Measurements from ENCODE around the gene GLP1R. TPM values are rescaled to one million over a fixed set of nuclear protein-coding genes. Genes with fewer than 3 reads are reported as not detected.

GLP1R gene
- total and polyA plus RNA-seq, 2 donors (not counting 1 experiment from before 2014, with no cell fraction given), result not detected

DNA sequence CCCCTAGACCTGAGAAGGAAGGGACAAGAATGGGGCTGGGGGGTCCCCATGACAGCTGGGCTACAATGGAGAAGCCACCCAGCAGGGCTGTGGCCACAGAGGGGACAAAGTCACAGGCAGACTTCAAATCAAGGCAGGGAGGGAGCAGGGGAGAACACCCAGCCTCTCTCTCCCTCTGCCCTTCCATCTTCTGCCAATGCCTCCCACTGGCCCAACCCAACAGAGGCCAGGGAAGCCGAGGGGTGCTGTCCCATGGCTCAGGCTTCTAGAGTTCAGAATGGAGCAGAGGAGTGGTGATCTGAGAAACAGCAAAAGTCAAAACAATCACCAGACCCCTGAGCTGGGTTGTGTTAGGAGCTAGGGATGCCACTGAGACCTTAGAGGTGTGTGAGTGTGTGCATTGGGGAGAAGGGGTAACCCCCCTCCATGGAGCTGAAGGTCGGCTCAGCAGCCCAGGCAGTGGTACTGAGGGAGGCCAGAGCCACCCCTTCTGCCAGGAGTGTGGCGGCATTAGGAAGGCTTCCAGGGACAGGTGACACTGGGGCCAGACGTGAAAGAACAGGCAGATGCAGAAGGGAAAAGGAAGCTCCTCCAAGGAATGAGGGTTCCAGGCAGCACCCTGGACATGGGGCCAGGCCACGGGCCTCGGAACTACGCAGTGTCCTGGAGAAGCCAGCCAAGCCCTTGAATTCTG, 12.0 kb downstream of the GLP1R start:
- DNase-seq, result no peak
- Mint-ChIP-seq H3K9me3 (ENCODE audit: insufficient read depth) (no peaks in the 10 kb centered on the region), H3K4me3 (no peak overlapping the region), H3K4me1 (no peaks in the 10 kb centered on the region), H3K27me3 (peaks cover 44% of the 10 kb centered on the region), H3K27ac (no peak overlapping the region)
- Histone ChIP-seq H2AFZ (ENCODE audit: insufficient read depth, low read depth, low read length, poor library complexity, severe bottlenecking) (no peak overlapping the region), H3K4me2 (replicated peaks; ENCODE audit: low read depth, low read length, poor library complexity, severe bottlenecking) (no peak overlapping the region), H3K4me1 (ENCODE audit: control insufficient read depth in 2 of 2, insufficient read depth in 2 of 2, low read length in 2 of 2) (no peaks in the 10 kb centered on the region), H3K9me3 (ENCODE audit: control extremely low read depth in 1 of 3, control insufficient read depth in 2 of 3, insufficient read depth in 1 of 3, low read length in 2 of 3) (no peaks in the 10 kb centered on the region), H3K27ac (ENCODE audit: low read length in 2 of 2) (no peak overlapping the region), H3K27me3 (replicated peaks in 1 of 4; ENCODE audit: control extremely low read depth in 1 of 4, control insufficient read depth in 3 of 4, insufficient read depth in 4 of 4, low read length in 3 of 4) (peaks cover 0 to 4% (median 0%) of the 10 kb centered on the region in 4 experiments), H4K20me1 (ENCODE audit: control insufficient read depth, insufficient read depth, low read length, poor library complexity, severe bottlenecking) (no peaks in the 10 kb centered on the region), H3K79me2 (ENCODE audit: control insufficient read depth, insufficient read depth, low read length) (no peaks in the 10 kb centered on the region), H3K9ac (ENCODE audit: low read length) (no peak overlapping the region), H3K36me3 (replicated peaks in 1 of 2; ENCODE audit: control extremely low read depth in 1 of 2, control insufficient read depth in 1 of 2, extremely low read depth in 1 of 2, insufficient read depth in 2 of 2, low read length in 1 of 2) (no peaks in the 10 kb centered on the region), H3K4me3 (ENCODE audit: control extremely low read depth in 1 of 5, extremely low read depth in 1 of 5, insufficient read depth in 1 of 5, low read depth in 2 of 5, low read length in 4 of 5) (no peak overlapping the region)
- ATAC-seq (ENCODE audit: low read depth), result no peak
- POLR2A ChIA-PET, result no interaction called here
- CTCF ChIA-PET, result no interaction called here
- 89% methylated on average over 6 of the region's 7 CpGs for WGBS (ENCODE audit: insufficient coverage)
- intact Hi-C loops (cut with micrococcal nuclease), result no loop called here
- TF ChIP-seq EZH2 (IDR thresholded peaks at IDR 0.05; ENCODE audit: borderline replicate concordance, insufficient read depth, low read depth, low read length, poor library complexity, severe bottlenecking), result no peak
- TF ChIP-seq, protein P1, sequence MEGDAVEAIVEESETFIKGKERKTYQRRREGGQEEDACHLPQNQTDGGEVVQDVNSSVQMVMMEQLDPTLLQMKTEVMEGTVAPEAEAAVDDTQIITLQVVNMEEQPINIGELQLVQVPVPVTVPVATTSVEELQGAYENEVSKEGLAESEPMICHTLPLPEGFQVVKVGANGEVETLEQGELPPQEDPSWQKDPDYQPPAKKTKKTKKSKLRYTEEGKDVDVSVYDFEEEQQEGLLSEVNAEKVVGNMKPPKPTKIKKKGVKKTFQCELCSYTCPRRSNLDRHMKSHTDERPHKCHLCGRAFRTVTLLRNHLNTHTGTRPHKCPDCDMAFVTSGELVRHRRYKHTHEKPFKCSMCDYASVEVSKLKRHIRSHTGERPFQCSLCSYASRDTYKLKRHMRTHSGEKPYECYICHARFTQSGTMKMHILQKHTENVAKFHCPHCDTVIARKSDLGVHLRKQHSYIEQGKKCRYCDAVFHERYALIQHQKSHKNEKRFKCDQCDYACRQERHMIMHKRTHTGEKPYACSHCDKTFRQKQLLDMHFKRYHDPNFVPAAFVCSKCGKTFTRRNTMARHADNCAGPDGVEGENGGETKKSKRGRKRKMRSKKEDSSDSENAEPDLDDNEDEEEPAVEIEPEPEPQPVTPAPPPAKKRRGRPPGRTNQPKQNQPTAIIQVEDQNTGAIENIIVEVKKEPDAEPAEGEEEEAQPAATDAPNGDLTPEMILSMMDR (IDR thresholded peaks at IDR 0.05), result no peak

DNA sequence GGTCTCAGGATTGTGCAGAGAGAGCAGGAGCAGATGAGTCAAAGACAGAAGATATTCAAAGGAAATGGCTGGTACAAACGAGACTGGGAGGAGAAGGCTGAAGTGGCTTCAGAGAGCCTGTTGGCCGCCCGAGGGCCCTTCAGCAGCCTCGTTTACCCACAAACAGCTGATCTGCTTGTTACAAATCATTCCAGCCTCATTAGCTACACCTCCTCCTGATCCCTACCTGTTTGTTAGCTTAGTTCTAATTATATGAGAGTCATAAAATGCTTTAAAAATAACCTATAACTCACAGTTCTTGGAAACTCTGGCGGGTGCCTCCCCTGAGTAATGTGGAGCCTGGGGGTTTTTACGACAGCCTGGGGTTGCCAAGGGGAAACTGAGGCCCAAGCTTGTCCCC, 12.6 kb downstream of the GLP1R start:
- no peaks in the 10 kb centered on the region for H3K36me3 ChIP-seq (replicated peaks in 1 of 2; ENCODE audit: control extremely low read depth in 1 of 2, control insufficient read depth in 1 of 2, extremely low read depth in 1 of 2, insufficient read depth in 2 of 2, low read length in 1 of 2)
- Mint-ChIP-seq H3K9me3 (ENCODE audit: insufficient read depth) (no peaks in the 10 kb centered on the region), H3K27me3 (peaks cover 44% of the 10 kb centered on the region), H3K4me1 (no peaks in the 10 kb centered on the region), H3K4me3 (no peak overlapping the region), H3K27ac (no peak overlapping the region)
- no peak overlapping the region for H3K4me3 ChIP-seq (ENCODE audit: control extremely low read depth in 1 of 5, extremely low read depth in 1 of 5, insufficient read depth in 1 of 5, low read depth in 2 of 5, low read length in 4 of 5)
- H3K4me2 ChIP-seq (replicated peaks; ENCODE audit: low read depth, low read length, poor library complexity, severe bottlenecking), result no peak overlapping the region
- ChIA-PET POLR2A (no interaction called here), CTCF (no interaction called here)
- no peaks in the 10 kb centered on the region for H3K9me3 ChIP-seq (ENCODE audit: control extremely low read depth in 1 of 3, control insufficient read depth in 2 of 3, insufficient read depth in 1 of 3, low read length in 2 of 3)
- H3K27me3 ChIP-seq (replicated peaks in 1 of 4; ENCODE audit: control extremely low read depth in 1 of 4, control insufficient read depth in 3 of 4, insufficient read depth in 4 of 4, low read length in 3 of 4), result peaks cover 0 to 4% (median 0%) of the 10 kb centered on the region in 4 experiments
- TF ChIP-seq, protein P1 (IDR thresholded peaks at IDR 0.05), result no peak
- no peak for TF ChIP-seq EZH2 (IDR thresholded peaks at IDR 0.05; ENCODE audit: borderline replicate concordance, insufficient read depth, low read depth, low read length, poor library complexity, severe bottlenecking)
- intact Hi-C loops (cut with micrococcal nuclease), result no loop called here
- H3K79me2 ChIP-seq (ENCODE audit: control insufficient read depth, insufficient read depth, low read length), result no peaks in the 10 kb centered on the region
- DNase-seq (no peak), ATAC-seq (ENCODE audit: low read depth) (no peak)
- H4K20me1 ChIP-seq (ENCODE audit: control insufficient read depth, insufficient read depth, low read length, poor library complexity, severe bottlenecking), result no peaks in the 10 kb centered on the region
- no peak overlapping the region for H2AFZ ChIP-seq (ENCODE audit: insufficient read depth, low read depth, low read length, poor library complexity, severe bottlenecking)
- H3K9ac ChIP-seq (ENCODE audit: low read length), result no peak overlapping the region
- H3K4me1 ChIP-seq (ENCODE audit: control insufficient read depth in 2 of 2, insufficient read depth in 2 of 2, low read length in 2 of 2), result no peaks in the 10 kb centered on the region
- H3K27ac ChIP-seq (ENCODE audit: low read length in 2 of 2), result no peak overlapping the region
- WGBS (ENCODE audit: insufficient coverage), result 73% methylated on average over 2 of the region's 6 CpGs

All from B cell (primary cell).